Measurements from ENCODE around the gene C5orf22. TPM values are rescaled to one million over a fixed set of nuclear protein-coding genes. Genes with fewer than 3 reads are reported as not detected.

C5orf22 gene
- total RNA-seq, 4 donors from 2014 or later: 6.5 to 22.8 (median 9.5) TPM

GRCh38 chr5:31573494-31574142, 41.5 kb downstream of the C5orf22 start:
- Histone ChIP-seq H3K4me1 (no peaks in the 10 kb centered on the region), H3K36me3 (no peaks in the 10 kb centered on the region), H3K27ac (no peak overlapping the region), H3K9me3 (no peaks in the 10 kb centered on the region), H3K27me3 (no peaks in the 10 kb centered on the region), H3K4me3 (no peak overlapping the region)
- no peak for DNase-seq (ENCODE audit: low spot score in 2 of 2)
- TF ChIP-seq POLR2A (IDR thresholded peaks at IDR 0.05) (no peak), EP300 (IDR thresholded peaks at IDR 0.05) (no peak), CTCF (IDR thresholded peaks at IDR 0.05) (no peak)
- WGBS, 2 donors: 95% methylated on average over 10 of the region's 10 CpGs

GRCh38 chr5:31574772-31575171, 42.7 kb downstream of the C5orf22 start:
- no peaks in the 10 kb centered on the region for H3K4me1 ChIP-seq
- H3K27ac ChIP-seq: no peak overlapping the region
- WGBS, 2 donors: 80 to 89% methylated on average over 4 of the region's 4 CpGs
- H3K36me3 ChIP-seq: no peaks in the 10 kb centered on the region
- no peak for DNase-seq (ENCODE audit: low spot score in 2 of 2)
- TF ChIP-seq EP300 (IDR thresholded peaks at IDR 0.05) (no peak), CTCF (IDR thresholded peaks at IDR 0.05) (no peak), POLR2A (IDR thresholded peaks at IDR 0.05) (no peak)
- no peak overlapping the region for H3K4me3 ChIP-seq
- H3K9me3 ChIP-seq: no peaks in the 10 kb centered on the region
- no peaks in the 10 kb centered on the region for H3K27me3 ChIP-seq

GRCh38 chr5:31577438-31577837, 45.3 kb downstream of the C5orf22 start:
- no peak for DNase-seq (ENCODE audit: low spot score in 2 of 2)

GRCh38 chr5:31579558-31579957, 47.5 kb downstream of the C5orf22 start:
- Histone ChIP-seq H3K27ac (no peak overlapping the region), H3K4me3 (no peak overlapping the region), H3K27me3 (no peaks in the 10 kb centered on the region), H3K9me3 (no peaks in the 10 kb centered on the region), H3K36me3 (no peaks in the 10 kb centered on the region), H3K4me1 (no peaks in the 10 kb centered on the region)
- WGBS, 2 donors: 98 to 99% methylated on average over 2 of the region's 2 CpGs
- TF ChIP-seq POLR2A (IDR thresholded peaks at IDR 0.05) (no peak), EP300 (IDR thresholded peaks at IDR 0.05) (no peak), CTCF (IDR thresholded peaks at IDR 0.05) (no peak)
- no peak for DNase-seq (ENCODE audit: low spot score in 2 of 2)

More at GRCh38 chr5:31577438-31577837, 45.3 kb downstream of the C5orf22 start:
- H3K36me3 ChIP-seq: no peaks in the 10 kb centered on the region
- H3K27me3 ChIP-seq: no peaks in the 10 kb centered on the region
- 82 to 87% methylated on average over 3 of the region's 3 CpGs for WGBS, 2 donors
- H3K4me1 ChIP-seq: no peaks in the 10 kb centered on the region
- H3K9me3 ChIP-seq: no peaks in the 10 kb centered on the region
- no peak overlapping the region for H3K4me3 ChIP-seq
- H3K27ac ChIP-seq: no peak overlapping the region
- no peak for TF ChIP-seq EP300 (IDR thresholded peaks at IDR 0.05)
- no peak for TF ChIP-seq POLR2A (IDR thresholded peaks at IDR 0.05)
- TF ChIP-seq CTCF (IDR thresholded peaks at IDR 0.05): no peak

- H3K9me3 ChIP-seq: peaks cover 0 to 6% (median 0%) of the 10 kb centered on the region in 4 donors
- TF ChIP-seq EP300 (IDR thresholded peaks at IDR 0.05) (no peak), CTCF (IDR thresholded peaks at IDR 0.05) (peak; percentile 25 to 61 (median 48)), POLR2A (IDR thresholded peaks at IDR 0.05) (no peak)
- H3K4me1 ChIP-seq: no peaks in the 10 kb centered on the region
- H3K27me3 ChIP-seq: no peaks in the 10 kb centered on the region
- H3K36me3 ChIP-seq: no peaks in the 10 kb centered on the region
- DNase-seq (ENCODE audit: low spot score in 2 of 2): no peak
- H3K4me3 ChIP-seq: no peak overlapping the region
- WGBS, 2 donors: 34 to 38% methylated on average over 3 of the region's 3 CpGs
- H3K27ac ChIP-seq: no peak overlapping the region
Measured at GRCh38 chr5:31581498-31582099, 49.5 kb downstream of the C5orf22 start.
